Subcutaneous abdominal adipose tissue (tissue), 5 donors: ENCODE data around the gene ZFYVE27.

ENCODE experiments used
- H3K27ac ChIP-seq: one replicate; pipeline ENCODE4 v1.7.0; 2013; ENCODE audit warnings: low read depth, mild to moderate bottlenecking, inconsistent platforms, low read length, moderate library complexity
- H3K27me3 ChIP-seq, 5 donors: one replicate each; pipeline ENCODE4 v1.7.0; 2013; ENCODE audit warnings: low read length in 5 of 5, inconsistent platforms in 1 of 5; ENCODE audit not compliant: control insufficient read depth in 5 of 5, insufficient read depth in 4 of 5
- H3K36me3 ChIP-seq, 5 donors: one replicate each; pipeline ENCODE4 v1.7.0; 2013; ENCODE audit warnings: low read length in 5 of 5; ENCODE audit not compliant: control insufficient read depth in 5 of 5, insufficient read depth in 5 of 5
- H3K4me1 ChIP-seq, 5 donors: one replicate each; pipeline ENCODE4 v1.7.0; 2013; ENCODE audit warnings: low read length in 5 of 5, mild to moderate bottlenecking in 3 of 5, moderate library complexity in 1 of 5; ENCODE audit not compliant: control insufficient read depth in 5 of 5, insufficient read depth in 5 of 5
- H3K4me3 ChIP-seq, 5 donors: one replicate each; pipeline ENCODE4 v1.7.0; 2013; ENCODE audit warnings: low read length in 5 of 5, low read depth in 1 of 5
- H3K9ac ChIP-seq, 5 donors: one replicate each; pipeline ENCODE4 v1.7.0; 2013; ENCODE audit warnings: low read length in 5 of 5, mild to moderate bottlenecking in 4 of 5, moderate library complexity in 3 of 5
- H3K9me3 ChIP-seq, 5 donors: one replicate each; pipeline ENCODE4 v1.7.0; 2013; ENCODE audit warnings: low read length in 5 of 5; ENCODE audit not compliant: control insufficient read depth in 5 of 5
- donor health status: healthy.
- donor health status: healthy.
- donor health status: healthy.
- donor health status: healthy.
- donor health status: healthy.

The ZFYVE27 gene

DNA sequence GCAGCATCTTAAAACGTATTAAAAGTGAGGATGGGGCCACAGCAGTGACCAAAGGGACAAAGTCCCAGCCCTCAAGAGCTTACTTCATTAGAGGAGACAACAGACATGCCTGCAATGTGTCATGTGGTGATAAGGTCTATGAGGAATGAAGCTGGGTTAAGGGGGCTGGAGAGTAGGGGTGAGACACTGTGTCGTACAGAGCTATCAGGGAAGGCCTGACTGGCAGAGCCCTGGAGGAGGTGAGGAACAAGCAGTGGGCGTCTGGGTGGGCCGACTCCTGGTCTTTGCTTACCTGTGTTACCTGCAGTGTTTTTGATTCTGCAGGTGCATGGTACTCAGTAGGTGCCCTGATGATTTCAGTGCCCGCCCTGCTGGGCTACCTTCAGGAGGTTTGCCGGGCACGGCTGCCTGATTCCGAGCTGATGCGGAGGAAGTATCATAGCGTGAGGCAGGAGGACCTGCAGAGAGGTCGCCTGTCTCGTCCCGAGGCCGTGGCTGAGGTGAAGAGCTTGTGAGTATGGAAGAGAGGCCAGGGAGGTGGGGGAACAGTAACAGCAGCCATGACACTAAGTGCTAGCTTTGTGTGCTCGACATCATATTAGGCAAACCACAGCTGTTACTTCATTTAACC lies 7.6 kb downstream of the ZFYVE27 start:
- Histone ChIP-seq H3K4me3 (no peak overlapping the region), H3K9me3 (no peaks in the 10 kb centered on the region), H3K27me3 (no peaks in the 10 kb centered on the region), H3K9ac (no peak overlapping the region), H3K36me3 (peaks cover 18 to 76% (median 63%) of the 10 kb centered on the region in 5 donors), H3K4me1 (peaks cover 0 to 14% (median 0%) of the 10 kb centered on the region in 5 donors), H3K27ac (no peak overlapping the region)

- Histone ChIP-seq H3K36me3 (peaks cover 9 to 91% (median 78%) of the 10 kb centered on the region in 5 donors), H3K27me3 (no peaks in the 10 kb centered on the region), H3K4me3 (no peak overlapping the region), H3K4me1 (peaks cover 0 to 10% (median 0%) of the 10 kb centered on the region in 5 donors), H3K9ac (no peak overlapping the region), H3K9me3 (no peaks in the 10 kb centered on the region), H3K27ac (no peak overlapping the region)
Observed at GRCh38 chr10:97747573-97747972, 10.6 kb downstream of the ZFYVE27 start.

DNA sequence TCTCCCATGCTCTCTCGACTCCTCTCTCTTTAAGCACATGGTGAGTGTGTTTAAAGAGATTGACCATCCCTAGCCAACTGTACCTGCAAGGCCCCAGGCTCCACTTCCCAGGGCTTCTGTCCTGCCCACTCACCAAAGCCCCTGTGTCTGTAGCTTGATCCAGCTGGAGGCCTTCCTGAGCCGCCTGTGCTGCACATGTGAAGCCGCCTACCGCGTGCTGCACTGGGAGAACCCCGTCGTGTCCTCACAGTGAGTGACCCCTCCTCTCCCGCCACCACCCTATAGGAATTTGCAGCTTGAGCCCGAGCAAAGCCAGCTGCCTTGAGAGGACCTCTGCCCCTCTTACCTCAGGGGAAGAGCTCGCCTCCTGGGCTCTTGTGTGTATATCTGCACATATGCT lies 11.2 kb downstream of the ZFYVE27 start:
- peaks cover 9 to 93% (median 80%) of the 10 kb centered on the region in 5 donors for H3K36me3 ChIP-seq
- H3K9me3 ChIP-seq: no peaks in the 10 kb centered on the region
- H3K27ac ChIP-seq: no peak overlapping the region
- no peak overlapping the region for H3K9ac ChIP-seq
- H3K4me3 ChIP-seq: no peak overlapping the region
- H3K4me1 ChIP-seq: peaks cover 0 to 6% (median 0%) of the 10 kb centered on the region in 5 donors
- no peaks in the 10 kb centered on the region for H3K27me3 ChIP-seq

GRCh38 chr10:97752956-97753355 lies 16.0 kb downstream of the ZFYVE27 start:
- Histone ChIP-seq H3K27ac (no peak overlapping the region), H3K4me3 (no peak overlapping the region), H3K9me3 (no peaks in the 10 kb centered on the region), H3K36me3 (peaks cover 4 to 97% (median 96%) of the 10 kb centered on the region in 5 donors), H3K27me3 (no peaks in the 10 kb centered on the region), H3K4me1 (no peaks in the 10 kb centered on the region), H3K9ac (no peak overlapping the region)

GRCh38 chr10:97754726-97755125 lies 17.8 kb downstream of the ZFYVE27 start:
- Histone ChIP-seq H3K9me3 (no peaks in the 10 kb centered on the region), H3K36me3 (peaks cover 3 to 92% (median 88%) of the 10 kb centered on the region in 5 donors), H3K4me1 (peaks cover 0 to 5% (median 0%) of the 10 kb centered on the region in 5 donors), H3K9ac (no peak overlapping the region), H3K27ac (no peak overlapping the region), H3K4me3 (no peak overlapping the region), H3K27me3 (no peaks in the 10 kb centered on the region)

GRCh38 chr10:97755718-97756117 lies 18.8 kb downstream of the ZFYVE27 start:
- no peak overlapping the region for H3K4me3 ChIP-seq
- peaks cover 3 to 92% (median 87%) of the 10 kb centered on the region in 5 donors for H3K36me3 ChIP-seq
- H3K27me3 ChIP-seq: no peaks in the 10 kb centered on the region
- H3K9me3 ChIP-seq: no peaks in the 10 kb centered on the region
- H3K9ac ChIP-seq: no peak overlapping the region
- H3K27ac ChIP-seq: no peak overlapping the region
- peaks cover 0 to 7% (median 0%) of the 10 kb centered on the region in 5 donors for H3K4me1 ChIP-seq

DNA sequence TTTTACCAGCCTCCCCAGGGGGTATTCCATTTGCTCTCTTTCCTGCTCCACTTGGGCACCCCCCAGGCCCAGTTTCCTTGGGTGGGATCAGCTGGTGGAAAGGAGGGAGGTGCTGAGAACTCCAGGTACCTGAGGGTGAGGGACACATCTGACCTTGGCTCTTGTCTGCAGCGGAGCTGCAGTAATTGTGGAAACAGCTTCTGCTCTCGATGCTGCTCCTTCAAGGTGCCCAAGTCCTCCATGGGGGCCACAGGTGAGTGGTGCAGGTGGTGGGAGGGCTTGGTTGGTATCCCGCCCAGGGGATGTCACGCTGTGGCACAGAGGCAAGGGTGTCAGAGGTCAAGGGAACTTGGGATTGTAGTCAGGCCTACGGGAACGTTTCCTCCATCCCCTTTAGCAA lies 20.5 kb downstream of the ZFYVE27 start:
- Histone ChIP-seq H3K27ac (no peak overlapping the region), H3K36me3 (peaks cover 3 to 90% (median 79%) of the 10 kb centered on the region in 5 donors), H3K4me3 (no peak overlapping the region), H3K9ac (no peak overlapping the region), H3K4me1 (peaks cover 0 to 11% (median under 1%) of the 10 kb centered on the region in 5 donors), H3K27me3 (no peaks in the 10 kb centered on the region), H3K9me3 (no peaks in the 10 kb centered on the region)

DNA sequence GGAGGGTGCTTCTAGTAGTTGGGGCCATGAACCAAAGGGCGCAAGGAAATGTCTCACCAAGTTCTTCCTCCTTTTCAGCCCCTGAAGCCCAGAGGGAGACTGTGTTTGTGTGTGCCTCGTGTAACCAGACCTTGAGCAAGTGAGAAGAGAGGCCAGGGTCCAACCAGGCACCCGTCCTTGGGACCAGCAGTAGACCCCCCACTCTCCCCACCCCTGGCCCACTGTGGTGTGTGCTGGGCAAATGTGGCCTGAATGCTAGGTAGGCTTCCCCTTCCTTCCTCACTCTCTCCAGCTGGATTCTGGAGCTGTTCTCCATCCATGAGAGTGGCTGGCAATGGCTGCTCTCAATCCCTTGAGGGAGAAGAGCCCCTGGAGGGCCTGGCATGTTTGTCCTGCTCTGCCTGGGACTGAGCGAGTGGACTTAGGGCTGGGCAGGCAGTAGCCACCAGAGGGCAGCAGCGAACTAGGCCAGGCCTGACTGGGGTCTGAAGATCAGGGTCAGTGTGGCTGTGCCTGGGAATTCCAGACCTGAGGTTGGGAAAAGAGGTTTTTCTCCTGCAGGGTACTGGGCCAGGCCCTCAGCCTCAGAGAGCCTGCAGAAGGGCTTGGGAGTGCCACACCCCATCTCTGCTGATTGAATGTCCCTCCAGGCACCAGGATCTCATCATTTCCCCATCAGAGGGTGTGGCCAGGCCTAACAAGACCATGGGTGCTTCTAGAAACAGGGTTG lies 22.4 kb downstream of the ZFYVE27 start:
- no peak overlapping the region for H3K9ac ChIP-seq
- H3K27me3 ChIP-seq: no peaks in the 10 kb centered on the region
- H3K4me3 ChIP-seq: no peak overlapping the region
- no peak overlapping the region for H3K27ac ChIP-seq
- no peaks in the 10 kb centered on the region for H3K9me3 ChIP-seq
- H3K36me3 ChIP-seq: peaks cover 3 to 75% (median 64%) of the 10 kb centered on the region in 5 donors
- peaks cover 0 to 22% (median 10%) of the 10 kb centered on the region in 5 donors for H3K4me1 ChIP-seq

DNA sequence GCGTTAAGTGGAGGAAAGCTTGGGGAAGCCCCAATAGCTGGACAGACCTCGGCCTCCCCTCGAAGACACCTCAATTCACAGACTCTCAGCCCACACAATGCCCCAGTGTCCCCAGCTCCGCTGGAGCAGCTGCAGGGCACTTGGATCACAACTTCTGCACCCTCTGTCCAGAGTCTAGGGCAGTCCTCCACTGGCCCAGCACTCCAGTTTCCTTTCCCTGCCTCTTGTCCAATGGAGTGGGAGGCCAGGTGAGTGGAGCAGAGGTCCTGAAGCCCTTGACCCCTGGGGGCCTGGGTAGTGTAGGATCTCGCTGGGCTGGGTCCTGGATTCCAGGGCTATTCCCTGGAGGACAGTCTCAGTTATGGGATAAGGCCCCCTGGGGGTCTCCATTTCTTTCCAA lies 23.0 kb downstream of the ZFYVE27 start:
- H3K36me3 ChIP-seq: peaks cover under 1 to 69% (median 57%) of the 10 kb centered on the region in 5 donors

More for the DNA sequence above, 23.0 kb downstream of the ZFYVE27 start:
- Histone ChIP-seq H3K9ac (no peak overlapping the region), H3K27ac (no peak overlapping the region), H3K27me3 (no peaks in the 10 kb centered on the region), H3K4me1 (peaks cover 0 to 22% (median 10%) of the 10 kb centered on the region in 5 donors), H3K9me3 (no peaks in the 10 kb centered on the region), H3K4me3 (no peak overlapping the region)
